MCF 10A (cell line): ENCODE data around the gene CRYAB. TPM values are rescaled to one million over a fixed set of nuclear protein-coding genes. Genes with fewer than 3 reads are reported as not detected.

Experiments used
- BruUV-seq: library from RNA; stranded (reverse); fragments of 400-500 nt; replicated peaks from 2 replicates; lab custom pipeline; 2021; lab: Mats Ljungman, UMichigan
- CTCF ChIA-PET: fragments of 300-600 bp; sonication (Branson Sonifier 250); formaldehyde crosslinking; extraction: SDS; loops from one replicate; lab custom pipeline; 2021; ENCODE audit warnings: antibody characterized with exemption, inconsistent platforms; lab: Yijun Ruan, JAX
- POLR2A ChIA-PET: fragments of 300-600, 350-650 bp; sonication (Branson Sonifier 250); formaldehyde crosslinking; extraction: SDS; loops from one replicate; lab custom pipeline; 2020; ENCODE audit warnings: antibody characterized with exemption, inconsistent platforms; lab: Yijun Ruan, JAX
- DNase-seq: peaks from one replicate; pipeline ENCODE4 v3.0.0-alpha.2; 2018; ENCODE audit not compliant: unreplicated experiment
- H3K27ac Mint-ChIP-seq: one replicate; pipeline ENCODE4 v1.8.0; 2022; ENCODE audit warnings: mild to moderate bottlenecking, low read depth, mixed read lengths; ENCODE audit not compliant: unreplicated experiment
- H3K27me3 Mint-ChIP-seq: one replicate; pipeline ENCODE4 v1.8.0; 2022; ENCODE audit warnings: mixed read lengths; ENCODE audit not compliant: insufficient read depth, unreplicated experiment
- H3K36me3 Mint-ChIP-seq: one replicate; pipeline ENCODE4 v1.8.0; 2022; ENCODE audit warnings: mild to moderate bottlenecking, moderate library complexity, mixed read lengths; ENCODE audit not compliant: insufficient read depth, unreplicated experiment
- H3K4me1 Mint-ChIP-seq: one replicate; pipeline ENCODE4 v1.8.0; 2022; ENCODE audit warnings: mixed read lengths; ENCODE audit not compliant: insufficient read depth, unreplicated experiment
- H3K4me3 Mint-ChIP-seq: one replicate; pipeline ENCODE4 v1.8.0; 2022; ENCODE audit warnings: mild to moderate bottlenecking, moderate library complexity, mixed read lengths; ENCODE audit not compliant: unreplicated experiment
- H3K9me3 Mint-ChIP-seq: one replicate; pipeline ENCODE4 v1.8.0; 2022; ENCODE audit warnings: mixed read lengths; ENCODE audit not compliant: unreplicated experiment
- CTCF ChIP-seq: fragments of 200-600 bp; IDR thresholded peaks from one replicate; pipeline ENCODE4 v1.8.0; 2022; ENCODE audit warnings: antibody characterized with exemption, mild to moderate bottlenecking; ENCODE audit not compliant: unreplicated experiment
- intact Hi-C: fragments of 100-400 bp; cut with micrococcal nuclease; formaldehyde crosslinking; loops from 2 replicates; pipeline ENCODE4 v1.14.1; 2022
- total RNA-seq: library from RNA; stranded (reverse); gene quantifications from 2 replicates; pipeline ENCODE4 v1.2.3, GENCODE V29; 2022

Gene CRYAB
- total RNA-seq, 1 experiment from 2014 or later, result 2.5 TPM

GRCh38 chr11:111942829-111943228 is 31.3 kb upstream of the CRYAB start:
- intact Hi-C loops, result no loop called here
- TF ChIP-seq CTCF, result no peak
- Mint-ChIP-seq H3K36me3 (no peaks in the 10 kb centered on the region), H3K27ac (peak overlapping the region; percentile 98), H3K4me3 (no peak overlapping the region), H3K4me1 (peaks cover 66% of the 10 kb centered on the region), H3K9me3 (no peaks in the 10 kb centered on the region), H3K27me3 (no peaks in the 10 kb centered on the region)
- peak; percentile 95 for DNase-seq
- no TSS peak for BruUV-seq
- ChIA-PET POLR2A (interaction anchor here (0.6 to 21.8 kb wide), 13 partner anchors 8 to 144 kb away, joined by 3 to 513 read pairs (median 9); partner anchors contain the start of genes ALG9, SDHD and TIMM8B), CTCF (interaction anchor here (0.6 to 21.3 kb wide), 9 partner anchors 9 to 233 kb away, joined by 3 to 564 read pairs (median 6); no protein-coding TSS in a partner anchor)

GRCh38 chr11:111941963-111942362 is 30.4 kb upstream of the CRYAB start:
- POLR2A ChIA-PET, result interaction anchor here (0.5 to 21.8 kb wide), 15 partner anchors 8 to 156 kb away, joined by 3 to 513 read pairs (median 8); partner anchors contain the start of genes ALG9, SDHD and TIMM8B
- no peak for TF ChIP-seq CTCF

GRCh38 chr11:111939836-111940604 is 28.4 kb upstream of the CRYAB start:
- ChIA-PET CTCF (interaction anchor here (0.6 to 21.3 kb wide), 7 partner anchors 8 to 342 kb away, joined by 3 to 564 read pairs (median 4); no protein-coding TSS in a partner anchor), POLR2A (interaction anchor here (0.7 to 21.8 kb wide), 12 partner anchors 13 to 180 kb away, joined by 3 to 513 read pairs (median 4); partner anchors contain the start of genes ALG9, CRYAB, SDHD and TIMM8B)
- Mint-ChIP-seq H3K9me3 (no peaks in the 10 kb centered on the region), H3K36me3 (no peaks in the 10 kb centered on the region), H3K4me3 (no peak overlapping the region), H3K27me3 (no peaks in the 10 kb centered on the region), H3K4me1 (peaks cover 72% of the 10 kb centered on the region), H3K27ac (peak overlapping the region; percentile 8)
- TF ChIP-seq CTCF, result no peak
- DNase-seq, result peak; percentile 75
- intact Hi-C loops, result loop anchor here (2.0 kb wide), 1 partner anchor 61 kb away; the partner anchor contains the start of genes CFAP68 and FDXACB1
- no TSS peak for BruUV-seq

More at GRCh38 chr11:111941963-111942362, 30.4 kb upstream of the CRYAB start:
- Mint-ChIP-seq H3K27ac (peak overlapping the region; percentile 98), H3K4me3 (no peak overlapping the region), H3K9me3 (no peaks in the 10 kb centered on the region), H3K36me3 (no peaks in the 10 kb centered on the region), H3K4me1 (peaks cover 66% of the 10 kb centered on the region), H3K27me3 (no peaks in the 10 kb centered on the region)
- CTCF ChIA-PET, result interaction anchor here (0.7 to 21.3 kb wide), 10 partner anchors 12 to 376 kb away, joined by 3 to 564 read pairs (median 6); no protein-coding TSS in a partner anchor
- no TSS peak for BruUV-seq
- intact Hi-C loops, result no loop called here
- peak; percentile 89 for DNase-seq
